ENCODE results near the gene COL11A1. TPM values are rescaled to one million over a fixed set of nuclear protein-coding genes. Genes with fewer than 3 reads are reported as not detected.
"Not testable (repeated sequence)": the region's sequence is repeated elsewhere in the genome, so short reads cannot be mapped to it uniquely, and the experiment has no call there.

COL11A1 gene
- polyA plus RNA-seq, 4 donors, result 3.8 to 89.4 (median 13.6) TPM

DNA sequence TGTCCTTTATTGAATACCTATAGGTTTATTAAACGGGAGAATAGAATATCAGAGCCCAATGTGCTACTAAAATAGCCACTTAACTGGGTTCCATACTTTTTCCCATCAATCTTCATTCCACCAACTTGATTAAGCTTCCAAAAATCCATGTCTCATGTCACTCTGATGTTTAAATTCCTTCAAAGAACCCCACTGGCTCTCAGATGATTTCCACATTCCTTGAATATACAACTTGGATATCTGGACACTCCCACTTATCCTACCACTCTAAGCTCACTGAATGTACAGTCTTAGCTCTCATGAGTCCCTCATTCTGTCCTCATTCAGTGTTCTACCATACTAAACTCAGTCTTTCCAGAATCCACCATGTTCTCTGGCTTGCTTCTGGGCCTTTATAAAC is 21.1 kb downstream of the COL11A1 start:
- DNase-seq (ENCODE audit: low read depth in 4 of 4, low spot score in 3 of 4), result no peak

DNA sequence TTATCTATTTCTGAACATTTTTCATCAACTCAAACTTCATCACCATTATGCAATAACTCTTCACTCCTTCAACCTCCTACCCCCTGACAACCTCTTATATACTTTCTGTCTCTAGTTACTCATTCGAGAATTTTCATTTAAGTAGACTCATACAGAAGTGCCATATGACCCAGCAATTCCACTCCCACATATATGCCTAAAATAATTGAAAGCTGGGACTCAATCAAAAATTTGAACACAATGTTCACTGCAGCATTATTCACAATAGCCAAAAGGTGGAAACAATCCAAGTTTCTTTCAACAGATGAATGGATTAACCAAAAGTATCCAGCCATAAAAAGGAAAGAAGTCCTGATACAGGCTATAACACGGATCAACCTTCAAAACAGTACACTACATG is 24.1 kb downstream of the COL11A1 start:
- DNase-seq (ENCODE audit: low read depth in 4 of 4, low spot score in 3 of 4), result no peak

DNA sequence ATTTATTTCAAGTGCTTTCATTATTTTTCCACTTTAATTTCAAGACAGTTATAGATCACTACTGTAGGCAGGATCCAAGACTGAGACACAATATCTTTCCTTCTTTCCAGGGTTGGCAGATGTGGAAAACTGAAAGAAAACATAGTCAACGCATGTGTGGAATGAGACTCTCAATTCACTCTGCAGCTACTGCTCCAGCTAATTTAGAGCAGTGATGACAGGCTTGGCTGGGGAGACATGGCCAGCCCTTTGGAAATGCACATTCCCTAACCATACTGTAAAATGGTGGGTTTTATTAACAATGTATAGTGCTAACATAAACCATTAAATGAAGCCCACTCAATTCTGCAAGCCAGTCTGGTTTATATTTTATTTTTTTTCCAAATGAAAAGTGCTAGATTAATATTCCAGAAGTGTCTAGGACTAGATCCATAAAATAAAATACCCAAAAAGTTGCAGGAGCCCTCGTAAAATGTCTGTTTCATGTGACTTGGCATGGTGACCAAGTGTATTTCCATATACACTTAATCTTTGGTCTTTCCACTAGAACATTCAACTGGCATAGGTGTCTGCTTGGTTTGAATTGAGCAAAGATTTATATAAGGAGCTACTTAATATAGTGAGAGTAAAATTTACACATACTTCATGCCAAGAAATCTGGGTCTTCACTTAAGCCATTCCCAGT is 32.9 kb downstream of the COL11A1 start:
- no peak for DNase-seq (ENCODE audit: low read depth in 4 of 4, low spot score in 3 of 4)

DNA sequence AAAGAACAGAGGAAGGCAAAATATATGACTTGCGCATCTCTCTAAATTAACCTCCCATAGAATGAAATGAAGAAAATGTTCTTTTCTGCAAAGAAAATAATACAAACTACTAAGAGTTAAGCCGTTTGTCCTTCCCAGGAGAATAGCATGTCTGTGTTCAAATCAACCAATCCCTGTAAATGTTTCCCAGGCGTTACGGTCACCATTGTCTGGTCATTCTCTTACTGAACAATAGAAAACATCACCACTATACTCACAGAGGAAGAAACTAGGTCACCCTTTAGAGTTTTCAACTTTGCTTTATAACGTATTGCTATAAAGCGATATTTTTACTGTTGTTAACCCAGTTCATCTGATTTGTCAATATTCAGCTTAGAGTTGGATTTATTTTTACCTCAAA is 34.1 kb downstream of the COL11A1 start:
- DNase-seq (ENCODE audit: low read depth in 4 of 4, low spot score in 3 of 4), result no peak

DNA sequence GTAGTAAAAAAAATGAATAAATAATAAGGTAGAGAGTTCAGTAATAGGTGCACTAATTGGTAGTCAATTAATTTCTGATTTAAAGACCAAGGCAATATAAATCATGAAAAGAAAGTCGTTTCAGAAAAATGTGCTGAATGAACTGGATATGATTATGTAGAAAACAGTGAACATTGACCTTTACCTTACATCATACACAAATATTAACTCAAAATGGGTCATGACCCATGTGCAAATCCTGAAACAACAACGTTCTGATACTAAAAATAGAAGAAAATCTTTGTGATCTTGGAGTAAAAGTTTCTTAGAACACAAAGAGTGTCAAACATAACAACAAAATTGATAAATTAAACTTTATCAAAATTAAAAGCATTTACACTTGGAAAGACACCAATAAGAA is 39.1 kb downstream of the COL11A1 start:
- DNase-seq (ENCODE audit: low read depth in 4 of 4, low spot score in 3 of 4), result no peak

DNA sequence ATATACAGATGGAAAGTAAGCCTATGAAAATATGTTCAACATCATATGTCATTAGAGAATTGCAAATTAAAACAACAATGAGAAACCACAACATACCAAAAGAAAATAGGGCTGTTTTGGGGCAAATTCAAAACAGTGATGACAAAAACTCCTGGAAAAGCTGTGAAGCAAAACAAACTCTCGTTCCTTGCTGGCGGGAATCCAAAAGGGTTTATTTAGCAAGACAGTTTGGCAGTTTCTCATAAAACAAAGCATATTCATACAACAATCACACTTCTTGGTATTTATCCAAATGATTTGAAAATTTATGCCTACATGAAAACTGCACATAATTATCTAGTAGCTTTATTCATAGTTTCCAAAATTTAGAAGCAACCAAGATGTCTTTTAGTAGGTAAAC is 44.4 kb downstream of the COL11A1 start:
- no peak for DNase-seq (ENCODE audit: low read depth in 4 of 4, low spot score in 3 of 4)

DNA sequence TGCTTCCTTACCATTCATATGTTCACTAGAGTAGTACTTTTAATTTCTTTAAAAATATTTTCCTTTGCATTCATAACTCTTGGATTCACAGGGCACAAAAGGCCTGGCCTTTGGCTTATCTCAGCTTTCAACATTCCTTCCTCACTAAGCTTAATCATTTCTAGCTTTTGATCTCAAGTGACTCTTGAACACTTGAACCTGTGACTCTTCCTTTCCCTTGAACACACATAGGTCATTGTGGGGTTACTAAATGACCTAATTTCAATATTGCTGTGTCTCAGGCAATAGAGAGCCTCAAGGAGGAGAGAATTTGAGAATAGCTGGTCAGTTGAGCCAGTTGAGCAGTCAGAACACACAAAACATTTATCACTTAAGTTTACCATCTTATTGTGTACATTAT is 49.9 kb downstream of the COL11A1 start:
- DNase-seq (ENCODE audit: low read depth in 4 of 4, low spot score in 3 of 4), result no peak

DNA sequence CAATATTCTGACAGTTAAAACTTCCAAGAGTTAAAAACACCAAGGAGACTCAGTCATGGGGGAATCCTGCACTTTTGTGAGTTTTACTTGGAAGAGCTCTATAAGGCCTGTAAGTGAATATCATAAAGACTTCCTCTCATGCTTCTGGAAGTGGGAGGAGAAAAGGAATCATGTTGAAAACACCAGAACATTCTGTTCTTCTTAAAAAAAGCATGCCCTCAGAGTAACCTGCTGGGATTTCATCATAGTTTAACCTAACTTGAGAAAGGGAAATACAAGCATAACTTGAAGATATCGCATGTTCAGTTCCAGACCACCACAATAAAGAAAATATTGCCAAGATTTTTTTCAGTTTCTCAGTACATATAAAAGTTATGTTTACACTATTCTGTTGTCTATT is 51.9 kb downstream of the COL11A1 start:
- DNase-seq (ENCODE audit: low read depth in 4 of 4, low spot score in 3 of 4), result no peak

DNA sequence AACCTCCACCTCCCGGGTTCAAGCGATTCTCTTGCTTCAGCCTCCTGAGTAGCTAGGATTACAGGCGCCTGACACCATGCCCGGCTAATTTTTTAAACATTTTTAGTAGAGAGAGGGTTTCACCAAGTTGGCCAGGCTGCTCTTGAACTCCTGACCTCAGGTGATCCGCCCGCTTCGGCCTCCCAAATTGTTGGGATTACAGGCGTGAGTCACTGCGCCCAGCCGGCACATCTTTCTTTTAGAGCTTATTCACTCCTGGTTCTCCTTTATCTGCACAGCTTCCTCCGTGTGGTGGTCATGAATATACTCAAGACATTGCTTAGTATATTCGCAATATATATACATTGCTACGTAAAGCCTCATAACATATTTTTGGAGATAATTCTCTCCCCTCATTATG is 80.2 kb downstream of the COL11A1 start:
- DNase-seq (ENCODE audit: low read depth in 4 of 4, low spot score in 3 of 4), result not testable (repeated sequence)

DNA sequence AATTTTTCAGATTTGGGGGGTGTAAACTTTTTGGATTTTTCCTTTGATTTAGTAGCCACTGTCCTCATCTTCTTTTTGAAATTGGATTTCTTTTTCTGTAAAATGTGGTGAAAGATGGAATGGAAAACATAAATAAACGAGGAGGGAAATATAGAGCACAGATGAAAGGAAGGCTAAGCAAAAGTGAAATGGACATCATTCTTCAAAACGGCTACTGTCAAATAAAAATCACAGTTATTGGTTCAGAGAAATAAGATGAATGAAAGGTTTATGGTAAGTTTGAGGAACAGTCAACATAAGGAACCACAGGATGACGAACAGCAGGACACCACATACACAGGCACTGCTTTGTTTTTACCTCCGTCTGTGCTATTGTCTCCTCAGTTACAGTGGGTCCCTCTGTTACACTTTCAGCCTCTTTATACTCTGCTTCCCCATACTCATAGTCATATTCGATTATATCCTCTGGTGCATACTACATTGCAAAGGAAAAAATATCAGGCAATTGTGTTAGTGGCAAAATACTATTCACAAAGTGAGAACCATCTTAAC is 82.4 kb downstream of the COL11A1 start:
- no peak for DNase-seq (ENCODE audit: low read depth in 4 of 4, low spot score in 3 of 4)

DNA sequence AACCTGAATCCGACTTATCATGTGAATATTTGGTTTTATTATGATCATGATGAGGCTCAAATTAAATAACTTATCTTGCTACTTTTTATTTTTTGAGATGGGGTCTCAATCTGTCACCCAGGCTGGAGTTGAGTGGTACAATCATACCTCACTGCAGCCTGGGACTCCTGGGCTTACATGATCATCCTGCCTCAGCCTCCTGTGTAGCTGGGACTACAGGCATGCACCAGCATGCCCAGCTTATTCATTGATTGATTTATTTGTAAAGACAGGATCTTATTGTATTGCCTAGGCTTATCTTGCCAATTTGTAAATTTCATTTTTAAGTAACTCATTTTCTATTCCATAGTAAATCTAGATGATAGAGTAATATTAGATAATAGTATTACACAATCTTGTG is 84.3 kb downstream of the COL11A1 start:
- no peak for DNase-seq (ENCODE audit: low read depth in 4 of 4, low spot score in 3 of 4)

DNA sequence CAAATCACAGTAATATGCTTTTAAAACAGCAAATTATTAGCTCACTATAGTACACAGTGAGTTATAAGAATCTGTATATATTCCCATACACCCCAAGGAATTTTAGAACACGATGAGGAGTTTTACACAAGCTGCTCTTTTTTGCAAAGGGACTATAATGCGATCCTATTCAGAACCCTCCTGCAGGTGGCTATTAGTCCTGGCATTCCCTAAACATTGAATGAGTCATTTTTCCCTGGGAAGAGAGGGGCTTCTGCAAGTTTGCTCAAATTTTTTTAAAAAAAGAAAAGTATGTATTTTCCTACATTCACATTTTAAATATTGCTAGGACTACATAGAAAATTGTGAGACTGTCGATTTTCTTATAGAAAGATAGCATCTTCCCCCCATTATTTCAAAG is 106.3 kb downstream of the COL11A1 start:
- no peak for DNase-seq (ENCODE audit: low read depth in 4 of 4, low spot score in 3 of 4)

DNA sequence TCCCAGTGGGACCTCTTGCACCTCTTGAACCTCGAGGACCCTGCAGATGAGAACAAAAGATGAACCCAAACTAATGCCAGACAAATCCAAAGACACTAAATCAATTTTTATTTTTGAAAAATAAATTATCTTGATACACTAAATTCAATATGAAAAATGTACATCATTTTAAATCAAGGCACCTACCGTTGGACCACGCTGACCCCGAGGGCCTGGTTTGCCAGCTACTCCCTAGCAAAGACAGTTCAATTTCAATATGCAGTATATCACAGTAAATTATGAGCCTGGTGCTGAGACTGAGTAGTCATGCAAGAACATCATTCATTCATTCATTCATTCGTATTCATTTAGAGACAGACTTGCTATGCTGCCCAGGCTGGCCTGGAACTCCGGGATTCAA is 129.4 kb downstream of the COL11A1 start:
- DNase-seq (ENCODE audit: low read depth in 4 of 4, low spot score in 3 of 4), result no peak

DNA sequence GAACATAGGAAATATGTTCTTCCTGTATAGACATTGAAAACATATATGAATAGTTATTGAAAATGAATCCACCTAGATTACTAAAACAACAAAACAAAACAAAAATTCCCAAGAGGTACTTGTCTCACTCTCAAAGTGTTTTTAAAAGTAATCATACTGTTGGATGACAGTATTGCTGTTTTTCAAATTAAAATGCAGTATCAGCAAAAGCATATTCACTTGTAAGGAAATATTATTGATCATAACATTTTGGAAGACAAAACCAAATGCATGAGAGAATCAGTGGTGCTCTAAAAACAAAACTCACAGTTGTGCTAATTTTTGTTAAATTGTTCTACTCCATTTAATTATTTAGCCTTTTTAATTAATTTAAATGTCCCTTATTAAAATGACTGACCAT is 131.0 kb downstream of the COL11A1 start:
- DNase-seq (ENCODE audit: low read depth in 4 of 4, low spot score in 3 of 4), result no peak

DNA sequence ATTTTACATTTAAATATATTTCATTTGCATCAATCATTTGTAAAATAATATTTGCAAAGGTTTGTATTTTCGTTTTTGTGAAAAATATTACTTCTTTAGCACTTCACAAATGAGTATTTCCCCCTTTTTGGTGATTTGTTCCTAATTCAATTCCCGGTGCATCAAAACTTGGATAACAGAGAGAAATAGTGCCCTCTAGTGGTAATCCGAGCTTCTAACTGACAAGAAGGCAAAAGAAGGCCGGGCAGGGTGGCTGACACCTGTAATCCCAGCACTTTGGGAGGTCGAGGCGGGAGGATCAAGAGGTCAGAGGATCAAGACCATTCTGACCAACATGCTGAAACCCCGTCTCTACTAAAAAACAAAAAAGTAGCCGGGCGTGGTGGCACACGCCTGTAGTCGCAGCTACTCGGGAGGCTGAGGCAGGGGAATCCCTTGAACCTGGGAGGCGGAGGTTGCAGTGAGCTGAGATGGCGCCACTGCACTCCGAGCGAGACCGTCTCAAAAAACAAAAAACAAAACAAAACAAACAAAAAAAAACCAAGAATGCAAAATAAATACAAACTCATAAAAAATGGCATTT is 137.7 kb downstream of the COL11A1 start:
- peak; percentile 1 to 36 (median 15) for DNase-seq (ENCODE audit: low read depth in 4 of 4, low spot score in 3 of 4)

DNA sequence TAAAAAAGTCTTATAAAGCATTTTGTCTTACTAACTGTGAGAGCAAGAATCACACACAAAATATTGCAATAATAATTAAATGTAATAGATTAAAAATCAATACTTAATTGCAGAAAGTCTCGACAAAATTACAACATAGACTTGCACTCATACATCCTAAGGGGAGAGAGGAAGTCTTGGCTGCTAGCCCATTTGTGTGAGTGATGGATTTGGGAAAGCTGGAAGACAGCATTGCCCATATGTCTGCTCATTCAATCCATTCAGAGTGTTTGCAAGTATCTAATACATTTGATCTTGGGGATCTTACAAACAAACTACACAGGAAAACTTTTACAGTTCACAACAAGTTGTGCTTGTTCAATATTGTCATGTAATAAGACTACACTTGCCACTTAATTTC is 140.5 kb downstream of the COL11A1 start:
- no peak for DNase-seq (ENCODE audit: low read depth in 4 of 4, low spot score in 3 of 4)

DNA sequence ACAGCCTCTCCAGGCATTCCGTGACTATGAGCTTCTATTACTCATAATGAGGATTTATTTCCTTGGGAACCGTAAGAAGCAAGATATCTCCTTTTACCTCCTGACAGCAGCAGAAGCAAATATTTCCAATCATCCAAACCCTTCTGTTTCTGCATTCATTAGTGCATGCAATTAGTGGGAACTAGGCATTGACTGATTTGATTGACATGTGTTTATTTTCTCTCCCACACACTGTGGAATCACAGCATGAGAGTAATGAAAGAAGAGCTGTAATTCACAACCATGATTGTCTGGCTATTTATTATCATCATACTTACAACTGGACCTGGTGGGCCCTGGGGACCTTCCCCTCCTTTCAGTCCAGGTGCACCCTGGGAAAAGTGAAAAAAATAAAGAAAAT is 146.8 kb downstream of the COL11A1 start:
- peak in 1 of 4 donors; percentile 5 for DNase-seq (ENCODE audit: low read depth in 4 of 4, low spot score in 3 of 4)

DNA sequence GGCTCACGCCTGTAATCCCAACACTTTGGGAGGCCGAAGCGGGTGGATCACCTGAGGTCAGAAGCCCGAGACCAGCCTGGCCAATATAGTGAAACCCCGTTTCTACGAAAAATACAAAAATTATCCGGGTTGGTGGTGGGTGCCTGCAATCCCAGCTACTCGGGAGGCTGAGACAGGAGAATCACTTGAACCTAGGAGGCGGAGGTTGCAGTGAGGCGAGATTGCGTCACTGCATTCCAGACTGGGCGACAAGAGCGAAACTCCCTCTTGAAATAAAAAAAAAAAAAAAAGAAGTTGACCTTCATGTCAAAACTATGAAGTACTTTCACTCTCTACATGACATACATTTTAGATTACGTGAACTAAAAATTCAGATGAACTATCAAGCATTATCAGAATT is 153.7 kb downstream of the COL11A1 start:
- no peak for DNase-seq (ENCODE audit: low read depth in 4 of 4, low spot score in 3 of 4)

DNA sequence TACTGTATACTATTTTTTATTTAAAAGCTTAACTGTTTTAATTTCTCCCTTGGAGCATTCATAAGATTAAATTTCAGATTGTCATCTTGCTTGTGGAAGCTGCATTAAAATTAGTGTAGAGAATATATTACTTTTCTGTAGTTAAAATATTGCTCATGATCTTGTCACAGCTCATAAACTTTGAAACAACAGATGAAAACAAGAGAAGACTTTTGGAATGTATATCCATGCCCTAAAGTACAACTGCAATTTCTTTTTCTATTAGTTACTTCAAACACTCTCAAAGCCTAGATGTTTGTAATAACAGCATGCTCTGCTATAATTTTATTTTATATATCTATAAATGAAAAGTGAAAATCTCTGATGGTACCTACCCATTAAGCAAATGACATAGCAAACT is 155.9 kb downstream of the COL11A1 start:
- DNase-seq (ENCODE audit: low read depth in 4 of 4, low spot score in 3 of 4), result no peak

DNA sequence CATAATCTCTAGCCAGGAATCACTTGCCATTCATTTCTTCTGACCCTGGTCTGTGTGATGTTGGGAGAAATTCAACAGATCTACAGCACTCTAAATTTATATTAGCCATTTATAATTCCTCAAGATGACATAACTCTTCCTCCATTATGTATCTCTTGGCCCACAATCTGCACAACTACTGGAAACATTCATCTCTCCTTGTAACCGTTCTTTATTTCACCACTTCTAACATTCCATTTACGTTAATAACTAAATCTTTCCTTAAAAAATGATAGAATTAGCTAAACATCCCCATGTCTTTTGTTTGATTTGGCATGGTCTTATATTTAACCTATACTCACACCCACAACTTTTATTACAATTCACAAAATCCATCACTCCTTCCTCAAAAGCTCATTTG is 166.0 kb downstream of the COL11A1 start:
- no peak for DNase-seq (ENCODE audit: low read depth in 4 of 4, low spot score in 3 of 4)

DNA sequence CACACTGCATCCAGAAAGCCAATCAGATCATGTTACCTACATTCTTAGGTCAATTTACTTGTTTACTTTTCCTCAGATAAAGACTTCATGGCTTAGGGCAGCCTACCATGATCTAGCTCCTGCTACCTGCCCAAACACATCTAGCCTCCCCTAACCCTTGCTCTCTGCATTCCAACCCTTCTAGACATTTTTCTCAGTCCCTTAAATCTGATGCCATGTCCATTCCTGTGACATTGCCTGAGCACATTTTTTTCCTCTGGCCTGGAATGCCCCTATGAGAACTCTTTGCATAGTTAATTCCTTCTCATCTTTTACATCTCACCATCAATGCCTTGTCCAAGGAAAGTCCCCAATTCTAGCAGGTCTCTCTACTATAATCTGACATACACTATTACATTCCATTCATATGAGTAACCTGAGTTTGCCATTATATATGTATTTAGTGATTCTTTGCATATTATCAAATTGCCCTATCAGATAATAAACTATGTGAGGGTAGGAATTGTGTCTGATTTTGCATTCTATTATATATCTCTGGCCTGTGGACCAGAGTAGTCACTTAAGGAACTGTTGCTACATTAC is 166.9 kb downstream of the COL11A1 start:
- DNase-seq (ENCODE audit: low read depth in 4 of 4, low spot score in 3 of 4), result no peak

DNA sequence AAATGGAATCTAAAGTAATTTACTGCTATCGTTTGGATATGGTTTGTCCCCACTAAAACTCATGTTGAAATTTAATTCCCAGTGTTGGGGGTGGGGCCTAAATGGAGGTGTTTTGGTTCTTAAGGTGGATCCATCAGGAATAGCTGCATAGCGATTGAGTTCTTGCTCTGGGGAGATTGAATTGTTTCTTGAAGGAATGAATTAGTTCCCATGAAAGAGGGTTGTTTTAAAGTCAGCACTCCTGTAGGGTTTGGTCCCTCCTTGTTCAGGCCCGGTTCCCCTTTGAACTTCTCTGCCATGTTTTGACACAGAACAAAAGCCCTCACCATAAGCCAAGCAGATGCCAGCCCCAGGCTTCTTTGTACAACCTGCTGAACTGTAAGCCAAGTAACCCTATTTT is 170.9 kb downstream of the COL11A1 start:
- no peak for DNase-seq (ENCODE audit: low read depth in 4 of 4, low spot score in 3 of 4)

Data from left renal pelvis (tissue), 4 donors.